Measurements from ENCODE around the gene PARN. TPM values are rescaled to one million over a fixed set of nuclear protein-coding genes. Genes with fewer than 3 reads are reported as not detected.

Gene PARN
- total and polyA plus RNA-seq, 2 experiments from 2014 or later: 32.5 to 61.3 TPM

DNA sequence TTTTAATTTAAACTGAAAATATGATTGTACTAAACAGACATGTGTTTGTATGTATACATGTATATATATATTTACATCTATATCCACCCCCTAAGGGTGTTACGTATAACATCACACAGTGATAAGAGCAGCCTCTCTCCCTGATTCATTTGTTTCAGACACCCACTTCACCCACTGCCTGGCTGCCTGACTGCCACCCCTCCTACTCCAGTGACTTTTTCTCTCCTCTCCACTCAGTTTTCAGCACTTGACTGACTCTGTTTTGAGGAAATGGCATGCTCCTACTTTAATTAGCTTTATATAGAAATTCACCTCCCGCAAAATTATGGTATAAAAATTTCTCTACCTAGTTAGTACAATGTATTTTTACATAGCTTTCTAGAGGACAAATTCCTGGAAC is 22.7 kb upstream of the PARN start (continued):
- TF ChIP-seq, protein P1, sequence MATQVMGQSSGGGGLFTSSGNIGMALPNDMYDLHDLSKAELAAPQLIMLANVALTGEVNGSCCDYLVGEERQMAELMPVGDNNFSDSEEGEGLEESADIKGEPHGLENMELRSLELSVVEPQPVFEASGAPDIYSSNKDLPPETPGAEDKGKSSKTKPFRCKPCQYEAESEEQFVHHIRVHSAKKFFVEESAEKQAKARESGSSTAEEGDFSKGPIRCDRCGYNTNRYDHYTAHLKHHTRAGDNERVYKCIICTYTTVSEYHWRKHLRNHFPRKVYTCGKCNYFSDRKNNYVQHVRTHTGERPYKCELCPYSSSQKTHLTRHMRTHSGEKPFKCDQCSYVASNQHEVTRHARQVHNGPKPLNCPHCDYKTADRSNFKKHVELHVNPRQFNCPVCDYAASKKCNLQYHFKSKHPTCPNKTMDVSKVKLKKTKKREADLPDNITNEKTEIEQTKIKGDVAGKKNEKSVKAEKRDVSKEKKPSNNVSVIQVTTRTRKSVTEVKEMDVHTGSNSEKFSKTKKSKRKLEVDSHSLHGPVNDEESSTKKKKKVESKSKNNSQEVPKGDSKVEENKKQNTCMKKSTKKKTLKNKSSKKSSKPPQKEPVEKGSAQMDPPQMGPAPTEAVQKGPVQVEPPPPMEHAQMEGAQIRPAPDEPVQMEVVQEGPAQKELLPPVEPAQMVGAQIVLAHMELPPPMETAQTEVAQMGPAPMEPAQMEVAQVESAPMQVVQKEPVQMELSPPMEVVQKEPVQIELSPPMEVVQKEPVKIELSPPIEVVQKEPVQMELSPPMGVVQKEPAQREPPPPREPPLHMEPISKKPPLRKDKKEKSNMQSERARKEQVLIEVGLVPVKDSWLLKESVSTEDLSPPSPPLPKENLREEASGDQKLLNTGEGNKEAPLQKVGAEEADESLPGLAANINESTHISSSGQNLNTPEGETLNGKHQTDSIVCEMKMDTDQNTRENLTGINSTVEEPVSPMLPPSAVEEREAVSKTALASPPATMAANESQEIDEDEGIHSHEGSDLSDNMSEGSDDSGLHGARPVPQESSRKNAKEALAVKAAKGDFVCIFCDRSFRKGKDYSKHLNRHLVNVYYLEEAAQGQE (IDR thresholded peaks at IDR 0.05; ENCODE audit: unreplicated experiment): no peak
- TF ChIP-seq STAT1 (IDR thresholded peaks at IDR 0.05; ENCODE audit: unreplicated experiment) (no peak), ZNF114 (CRISPR knock-in tag; IDR thresholded peaks at IDR 0.05) (no peak), EZH2phosphoT487 (IDR thresholded peaks at IDR 0.05; ENCODE audit: unreplicated experiment) (no peak), NANOG (IDR thresholded peaks at IDR 0.05; ENCODE audit: borderline replicate concordance) (no peak), EZH2 (IDR thresholded peaks at IDR 0.05; ENCODE audit: low read depth, unreplicated experiment) (no peak), ZNF331 (CRISPR knock-in tag; IDR thresholded peaks at IDR 0.05; ENCODE audit: low read depth) (no peak), CREB1 (CRISPR knock-in tag; IDR thresholded peaks at IDR 0.05; ENCODE audit: low read depth) (no peak)

DNA sequence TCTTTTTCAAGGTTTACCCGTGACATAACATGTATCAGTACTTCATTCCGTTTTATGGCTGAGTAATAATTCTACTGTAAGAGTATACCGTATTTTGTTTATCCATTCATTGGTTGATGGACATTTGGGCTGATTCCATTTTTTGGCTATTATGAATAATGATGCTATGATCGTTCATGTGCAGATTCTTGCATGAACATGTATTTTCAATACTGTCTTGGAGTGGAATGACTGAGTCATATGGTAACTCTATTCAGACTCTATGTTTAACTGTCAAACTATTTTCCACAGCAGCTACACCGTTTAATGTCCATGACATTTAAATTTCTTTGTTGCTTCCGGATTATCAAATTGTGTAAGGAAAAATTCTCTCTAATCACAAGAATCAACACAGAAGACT is 20.6 kb upstream of the PARN start:
- DNase-seq (ENCODE audit: low spot score) (no peak), ATAC-seq (no peak)
- 0 out of 2 replicates have a peak overlapping the region, but pooled peaks have one; percentile 45 for H3K27ac ChIP-seq (ENCODE audit: low read depth)
- H3K36me3 ChIP-seq (ENCODE audit: insufficient read depth): peaks cover 63% of the 10 kb centered on the region
- no peaks in the 10 kb centered on the region for H3K9me2 ChIP-seq (ENCODE audit: insufficient read depth)
- peaks cover 19% of the 10 kb centered on the region for H3K79me2 ChIP-seq (replicated peaks; ENCODE audit: insufficient read depth)
- Mint-ChIP-seq H3K4me1 (no peaks in the 10 kb centered on the region), H3K27ac (no peak overlapping the region), H3K36me3 (ENCODE audit: low read depth) (peaks cover 67% of the 10 kb centered on the region), H3K4me3 (no peak overlapping the region), H3K27me3 (ENCODE audit: insufficient read depth, low read depth, poor library complexity) (no peaks in the 10 kb centered on the region), H3K9me3 (no peaks in the 10 kb centered on the region)
- H3K4me2 ChIP-seq: no peak overlapping the region
- H2AFZ ChIP-seq: no peak overlapping the region
- TF ChIP-seq ZNF114 (CRISPR knock-in tag; IDR thresholded peaks at IDR 0.05) (no peak), JUNB (IDR thresholded peaks at IDR 0.05; ENCODE audit: unreplicated experiment) (no peak), CREB1 (CRISPR knock-in tag; IDR thresholded peaks at IDR 0.05; ENCODE audit: low read depth) (no peak), EZH2 (IDR thresholded peaks at IDR 0.05; ENCODE audit: low read depth, unreplicated experiment) (no peak), ZNF331 (CRISPR knock-in tag; IDR thresholded peaks at IDR 0.05; ENCODE audit: low read depth) (no peak), NANOG (IDR thresholded peaks at IDR 0.05; ENCODE audit: borderline replicate concordance) (no peak)
- H3K27me3 ChIP-seq (ENCODE audit: insufficient read depth): no peaks in the 10 kb centered on the region
- peaks cover 15% of the 10 kb centered on the region for H4K20me1 ChIP-seq (replicated peaks; ENCODE audit: insufficient read depth)
- H3F3A ChIP-seq (replicated peaks; ENCODE audit: low read depth): 0 out of 2 replicates have a peak, but pooled peaks cover 2% of the 10 kb centered on the region
- H3K4me1 ChIP-seq (ENCODE audit: insufficient read depth): no peaks in the 10 kb centered on the region
- H3K4me3 ChIP-seq: no peak overlapping the region

DNA sequence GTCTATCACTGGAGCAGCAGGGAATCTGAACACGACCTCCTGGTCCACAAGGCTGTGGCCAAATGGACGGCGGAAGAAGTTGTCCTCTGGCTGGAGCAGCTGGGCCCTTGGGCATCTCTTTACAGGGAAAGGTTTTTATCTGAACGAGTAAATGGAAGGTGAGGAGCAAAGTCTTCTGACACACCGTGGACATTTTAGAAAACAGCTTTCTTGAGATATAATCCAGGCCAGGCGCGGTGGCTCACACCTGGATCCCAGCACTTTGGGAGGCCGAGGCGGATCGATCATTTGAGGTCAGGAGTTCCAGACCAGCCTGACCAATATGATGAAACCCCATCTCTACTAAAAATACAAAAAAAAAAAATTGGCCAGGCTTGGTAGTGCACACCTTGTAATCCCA is 19.8 kb upstream of the PARN start:
- peaks cover 67% of the 10 kb centered on the region for H3K36me3 ChIP-seq (ENCODE audit: insufficient read depth)
- Mint-ChIP-seq H3K36me3 (ENCODE audit: low read depth) (peaks cover 69% of the 10 kb centered on the region), H3K27me3 (ENCODE audit: insufficient read depth, low read depth, poor library complexity) (no peaks in the 10 kb centered on the region), H3K4me3 (no peak overlapping the region), H3K4me1 (no peaks in the 10 kb centered on the region), H3K9me3 (no peaks in the 10 kb centered on the region), H3K27ac (no peak overlapping the region)
- H3K27me3 ChIP-seq (ENCODE audit: insufficient read depth): no peaks in the 10 kb centered on the region
- H2AFZ ChIP-seq: no peak overlapping the region
- H4K20me1 ChIP-seq (replicated peaks; ENCODE audit: insufficient read depth): peaks cover 18% of the 10 kb centered on the region
- peaks cover 27% of the 10 kb centered on the region for H3K79me2 ChIP-seq (replicated peaks; ENCODE audit: insufficient read depth)
- H3K27ac ChIP-seq (ENCODE audit: low read depth): no peak overlapping the region
- H3K4me1 ChIP-seq (ENCODE audit: insufficient read depth): no peaks in the 10 kb centered on the region
- no peak overlapping the region for H3K4me3 ChIP-seq
- H3F3A ChIP-seq (replicated peaks; ENCODE audit: low read depth): 0 out of 2 replicates have a peak, but pooled peaks cover 3% of the 10 kb centered on the region
- no peaks in the 10 kb centered on the region for H3K9me2 ChIP-seq (ENCODE audit: insufficient read depth)
- DNase-seq (ENCODE audit: low spot score) (no peak), ATAC-seq (no peak)
- no peak overlapping the region for H3K4me2 ChIP-seq
- TF ChIP-seq, protein P2, sequence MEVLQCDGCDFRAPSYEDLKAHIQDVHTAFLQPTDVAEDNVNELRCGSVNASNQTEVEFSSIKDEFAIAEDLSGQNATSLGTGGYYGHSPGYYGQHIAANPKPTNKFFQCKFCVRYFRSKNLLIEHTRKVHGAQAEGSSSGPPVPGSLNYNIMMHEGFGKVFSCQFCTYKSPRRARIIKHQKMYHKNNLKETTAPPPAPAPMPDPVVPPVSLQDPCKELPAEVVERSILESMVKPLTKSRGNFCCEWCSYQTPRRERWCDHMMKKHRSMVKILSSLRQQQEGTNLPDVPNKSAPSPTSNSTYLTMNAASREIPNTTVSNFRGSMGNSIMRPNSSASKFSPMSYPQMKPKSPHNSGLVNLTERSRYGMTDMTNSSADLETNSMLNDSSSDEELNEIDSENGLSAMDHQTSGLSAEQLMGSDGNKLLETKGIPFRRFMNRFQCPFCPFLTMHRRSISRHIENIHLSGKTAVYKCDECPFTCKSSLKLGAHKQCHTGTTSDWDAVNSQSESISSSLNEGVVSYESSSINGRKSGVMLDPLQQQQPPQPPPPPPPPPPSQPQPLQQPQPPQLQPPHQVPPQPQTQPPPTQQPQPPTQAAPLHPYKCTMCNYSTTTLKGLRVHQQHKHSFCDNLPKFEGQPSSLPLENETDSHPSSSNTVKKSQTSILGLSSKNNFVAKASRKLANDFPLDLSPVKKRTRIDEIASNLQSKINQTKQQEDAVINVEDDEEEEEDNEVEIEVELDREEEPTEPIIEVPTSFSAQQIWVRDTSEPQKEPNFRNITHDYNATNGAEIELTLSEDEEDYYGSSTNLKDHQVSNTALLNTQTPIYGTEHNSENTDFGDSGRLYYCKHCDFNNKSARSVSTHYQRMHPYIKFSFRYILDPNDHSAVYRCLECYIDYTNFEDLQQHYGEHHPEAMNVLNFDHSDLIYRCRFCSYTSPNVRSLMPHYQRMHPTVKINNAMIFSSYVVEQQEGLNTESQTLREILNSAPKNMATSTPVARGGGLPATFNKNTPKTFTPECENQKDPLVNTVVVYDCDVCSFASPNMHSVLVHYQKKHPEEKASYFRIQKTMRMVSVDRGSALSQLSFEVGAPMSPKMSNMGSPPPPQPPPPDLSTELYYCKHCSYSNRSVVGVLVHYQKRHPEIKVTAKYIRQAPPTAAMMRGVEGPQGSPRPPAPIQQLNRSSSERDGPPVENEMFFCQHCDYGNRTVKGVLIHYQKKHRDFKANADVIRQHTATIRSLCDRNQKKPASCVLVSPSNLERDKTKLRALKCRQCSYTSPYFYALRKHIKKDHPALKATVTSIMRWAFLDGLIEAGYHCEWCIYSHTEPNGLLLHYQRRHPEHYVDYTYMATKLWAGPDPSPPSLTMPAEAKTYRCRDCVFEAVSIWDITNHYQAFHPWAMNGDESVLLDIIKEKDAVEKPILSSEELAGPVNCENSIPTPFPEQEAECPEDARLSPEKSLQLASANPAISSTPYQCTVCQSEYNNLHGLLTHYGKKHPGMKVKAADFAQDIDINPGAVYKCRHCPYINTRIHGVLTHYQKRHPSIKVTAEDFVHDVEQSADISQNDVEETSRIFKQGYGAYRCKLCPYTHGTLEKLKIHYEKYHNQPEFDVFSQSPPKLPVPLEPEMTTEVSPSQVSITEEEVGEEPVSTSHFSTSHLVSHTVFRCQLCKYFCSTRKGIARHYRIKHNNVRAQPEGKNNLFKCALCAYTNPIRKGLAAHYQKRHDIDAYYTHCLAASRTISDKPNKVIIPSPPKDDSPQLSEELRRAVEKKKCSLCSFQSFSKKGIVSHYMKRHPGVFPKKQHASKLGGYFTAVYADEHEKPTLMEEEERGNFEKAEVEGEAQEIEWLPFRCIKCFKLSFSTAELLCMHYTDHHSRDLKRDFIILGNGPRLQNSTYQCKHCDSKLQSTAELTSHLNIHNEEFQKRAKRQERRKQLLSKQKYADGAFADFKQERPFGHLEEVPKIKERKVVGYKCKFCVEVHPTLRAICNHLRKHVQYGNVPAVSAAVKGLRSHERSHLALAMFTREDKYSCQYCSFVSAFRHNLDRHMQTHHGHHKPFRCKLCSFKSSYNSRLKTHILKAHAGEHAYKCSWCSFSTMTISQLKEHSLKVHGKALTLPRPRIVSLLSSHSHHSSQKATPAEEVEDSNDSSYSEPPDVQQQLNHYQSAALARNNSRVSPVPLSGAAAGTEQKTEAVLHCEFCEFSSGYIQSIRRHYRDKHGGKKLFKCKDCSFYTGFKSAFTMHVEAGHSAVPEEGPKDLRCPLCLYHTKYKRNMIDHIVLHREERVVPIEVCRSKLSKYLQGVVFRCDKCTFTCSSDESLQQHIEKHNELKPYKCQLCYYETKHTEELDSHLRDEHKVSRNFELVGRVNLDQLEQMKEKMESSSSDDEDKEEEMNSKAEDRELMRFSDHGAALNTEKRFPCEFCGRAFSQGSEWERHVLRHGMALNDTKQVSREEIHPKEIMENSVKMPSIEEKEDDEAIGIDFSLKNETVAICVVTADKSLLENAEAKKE (CRISPR knock-in tag; IDR thresholded peaks at IDR 0.05): no peak
- TF ChIP-seq ZNF331 (CRISPR knock-in tag; IDR thresholded peaks at IDR 0.05; ENCODE audit: low read depth) (no peak), EZH2phosphoT487 (IDR thresholded peaks at IDR 0.05; ENCODE audit: unreplicated experiment) (no peak), CREB1 (CRISPR knock-in tag; IDR thresholded peaks at IDR 0.05; ENCODE audit: low read depth) (no peak), ZNF114 (CRISPR knock-in tag; IDR thresholded peaks at IDR 0.05) (no peak), EZH2 (IDR thresholded peaks at IDR 0.05; ENCODE audit: low read depth, unreplicated experiment) (no peak)

All from GM23338 (cell line).